HL-60 (cell line): Measurements from ENCODE around the gene CDR2L.
"Not testable (repeated sequence)": the region's sequence is repeated elsewhere in the genome, so short reads cannot be mapped to it uniquely, and the experiment has no call there.

ENCODE experiments used
- DNase-seq, 2 experiments: peaks; one replicate each; pipeline ENCODE4 v3.0.0-alpha.2; 2010 to 2020; ENCODE audit warnings: low read depth in 1 of 2, low spot score in 1 of 2
- H3K27ac ChIP-seq: fragments of 250-450 bp; sonication (Bioruptor Pico); replicated peaks from 2 replicates; pipeline ENCODE4 v1.5.1; 2020; ENCODE audit warnings: mild to moderate bottlenecking, moderate library complexity
- H3K27me3 ChIP-seq: fragments of 250-450 bp; sonication (Bioruptor Pico); 2 replicates; pipeline ENCODE4 v1.5.1; 2021; ENCODE audit warnings: mild to moderate bottlenecking, moderate library complexity; ENCODE audit not compliant: insufficient read depth, poor library complexity, severe bottlenecking
- H3K4me3 ChIP-seq: replicated peaks from 2 replicates; pipeline ENCODE4 v1.5.1; 2011; ENCODE audit warnings: mild to moderate bottlenecking, control low read depth, low read length; ENCODE audit not compliant: insufficient read depth
- CTCF ChIP-seq: IDR thresholded peaks from one replicate; pipeline ENCODE4 v1.5.1; 2011; ENCODE audit warnings: low read length, control low read depth, inconsistent platforms; ENCODE audit not compliant: insufficient read depth
- GABPA ChIP-seq: IDR thresholded peaks from 2 replicates; pipeline ENCODE4 v1.6.1; 2012; ENCODE audit warnings: low read depth
- POLR2AphosphoS5 ChIP-seq: IDR thresholded peaks from 2 replicates; pipeline ENCODE4 v1.6.1; 2012; ENCODE audit warnings: low read depth
- REST ChIP-seq: IDR thresholded peaks from 2 replicates; pipeline ENCODE4 v1.6.1; 2012; ENCODE audit warnings: low read depth; ENCODE audit not compliant: insufficient replicate concordance
- SPI1 ChIP-seq: IDR thresholded peaks from 2 replicates; pipeline ENCODE4 v1.6.1; 2012; ENCODE audit warnings: low read depth, mild to moderate bottlenecking, borderline replicate concordance

CDR2L gene

DNA sequence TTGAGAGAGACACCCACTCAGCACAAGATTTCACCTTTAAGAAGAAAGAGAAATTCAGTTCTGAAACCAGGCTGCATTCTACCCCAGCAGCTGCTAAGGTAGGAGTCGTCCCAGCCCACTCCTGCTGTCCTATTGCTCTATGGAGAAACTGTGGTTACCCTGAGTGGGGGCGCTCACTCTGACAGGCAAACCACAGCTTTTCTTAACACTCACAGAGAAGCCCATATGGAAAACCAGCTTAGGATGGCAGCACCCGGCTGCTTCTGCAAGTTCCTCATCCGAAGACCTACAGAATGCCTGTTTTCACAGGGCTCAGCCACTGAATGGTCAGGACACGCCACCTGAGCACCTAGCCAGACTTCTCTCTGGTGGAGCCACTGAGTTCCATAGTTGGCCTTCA, 51.8 kb downstream of the CDR2L start:
- no peaks in the 10 kb centered on the region for H3K27me3 ChIP-seq
- H3K4me3 ChIP-seq, result no peak overlapping the region
- DNase-seq, result peak in 1 of 2 experiments; percentile 92
- H3K27ac ChIP-seq, result peak overlapping the region; percentile 35
- no peak for TF ChIP-seq GABPA
- no peak for TF ChIP-seq CTCF
- TF ChIP-seq POLR2AphosphoS5, result peak; percentile 78
- no peak for TF ChIP-seq REST
- peak; percentile 38; the same call in 1 of the 2 replicates for TF ChIP-seq SPI1

DNA sequence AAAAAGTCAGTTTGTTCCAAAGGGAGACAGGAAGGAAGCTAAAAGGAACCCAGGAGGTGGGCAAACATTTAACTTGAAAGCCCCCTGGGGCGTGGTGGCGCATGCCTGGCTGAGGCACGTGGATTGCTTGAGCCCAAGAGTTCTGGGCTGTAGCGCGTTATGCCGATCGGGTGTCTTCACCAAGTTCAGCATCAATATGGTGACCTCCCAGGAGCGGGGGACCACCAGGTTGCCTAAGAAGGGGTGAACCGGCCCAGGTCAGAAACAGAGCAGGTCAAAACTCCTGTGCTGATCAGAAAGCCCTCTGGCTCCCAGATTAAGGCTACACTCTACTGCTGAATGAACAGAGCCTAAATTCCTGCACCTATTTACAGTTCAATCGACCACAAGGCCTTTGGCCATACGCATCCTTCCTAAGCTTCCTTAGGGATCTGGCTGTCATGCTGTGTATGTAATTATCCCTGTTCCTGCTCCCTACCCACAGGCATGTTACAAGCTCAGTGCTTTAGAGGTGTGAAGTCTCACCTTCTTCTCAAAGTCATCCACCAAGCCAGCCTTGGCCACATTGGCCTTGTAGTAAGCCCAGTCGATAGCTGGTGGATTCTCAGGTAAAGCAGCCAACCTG, 54.3 kb downstream of the CDR2L start:
- Histone ChIP-seq H3K27me3 (no peaks in the 10 kb centered on the region), H3K27ac (no peak overlapping the region), H3K4me3 (no peak overlapping the region)
- TF ChIP-seq POLR2AphosphoS5 (no peak), CTCF (no peak), GABPA (no peak), REST (no peak), SPI1 (no peak)
- DNase-seq, result no peak

DNA sequence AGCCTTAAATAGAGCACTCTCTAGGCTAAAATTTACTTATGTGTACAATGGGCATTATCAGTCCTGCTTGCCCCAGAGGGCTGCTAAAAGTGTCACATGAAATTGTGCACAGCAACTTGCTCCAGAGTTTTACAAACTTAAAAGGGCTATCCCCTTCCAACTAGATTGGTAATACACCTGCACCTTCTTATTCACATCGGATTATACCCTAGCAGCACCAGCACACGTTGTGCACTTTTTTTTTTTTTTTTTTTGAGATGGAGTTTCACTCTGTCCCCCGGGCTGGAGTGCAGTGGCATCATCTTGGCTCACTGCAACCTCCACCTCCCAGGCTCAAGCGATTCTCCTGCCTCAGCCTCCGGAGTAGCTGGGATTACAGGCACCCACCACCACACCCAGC, 56.4 kb downstream of the CDR2L start:
- H3K27ac ChIP-seq, H3K27me3 ChIP-seq, H3K4me3 ChIP-seq, DNase-seq: not testable (repeated sequence)

DNA sequence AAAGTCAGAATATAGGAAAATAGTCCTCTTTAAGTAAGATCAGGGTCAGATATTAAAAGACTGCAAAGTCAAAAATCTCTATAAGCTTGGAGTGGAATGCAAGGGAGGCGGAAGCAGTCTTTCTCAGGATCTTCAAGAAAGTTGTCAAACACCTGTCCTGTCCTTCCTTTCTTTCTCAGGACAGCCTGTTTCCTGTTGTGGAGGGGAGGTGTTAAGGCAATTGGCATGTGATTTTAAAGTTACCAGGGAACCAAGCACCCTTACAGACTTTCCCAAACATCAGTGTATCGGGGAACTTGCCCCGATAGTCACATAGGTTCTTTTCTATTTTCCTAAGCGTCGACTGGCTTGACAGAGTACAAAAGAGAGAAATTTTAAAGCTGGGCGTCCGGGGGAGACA, 57.3 kb downstream of the CDR2L start:
- H3K27ac ChIP-seq, result no peak overlapping the region
- no peak overlapping the region for H3K4me3 ChIP-seq
- TF ChIP-seq POLR2AphosphoS5, result no peak
- no peak for TF ChIP-seq GABPA
- TF ChIP-seq CTCF, result no peak
- no peak for TF ChIP-seq REST
- TF ChIP-seq SPI1, result no peak
- H3K27me3 ChIP-seq, result no peaks in the 10 kb centered on the region
- no peak for DNase-seq

DNA sequence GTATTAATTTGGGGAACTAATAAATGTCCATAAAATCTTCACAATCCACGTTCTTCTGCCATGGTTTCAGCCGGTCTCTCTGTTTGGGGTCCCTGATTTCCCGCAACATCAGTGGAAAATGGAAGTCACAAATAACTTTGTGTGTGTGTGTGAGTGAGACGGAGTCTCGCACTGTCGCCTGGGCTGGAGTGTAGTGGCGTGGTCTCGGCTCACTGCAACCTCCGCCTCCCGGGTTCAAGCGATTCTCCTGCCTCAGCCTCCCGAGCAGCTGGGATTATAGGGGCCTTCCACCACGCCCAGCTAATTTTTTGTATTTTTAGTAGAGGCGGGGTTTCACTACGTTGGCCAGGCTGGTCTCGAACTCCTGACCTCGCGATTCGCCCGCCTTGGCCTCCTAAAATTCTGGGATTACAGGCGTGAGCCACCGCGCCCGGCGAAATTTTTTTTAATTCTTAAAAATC, 58.5 kb downstream of the CDR2L start:
- peak overlapping the region; percentile 89 for H3K27ac ChIP-seq
- H3K27me3 ChIP-seq, DNase-seq: not testable (repeated sequence)
- peak overlapping the region; percentile 90 for H3K4me3 ChIP-seq
